Measurements from ENCODE around the gene YDJC.
"Not testable (repeated sequence)": the region's sequence is repeated elsewhere in the genome, so short reads cannot be mapped to it uniquely, and the experiment has no call there.

The YDJC gene

DNA sequence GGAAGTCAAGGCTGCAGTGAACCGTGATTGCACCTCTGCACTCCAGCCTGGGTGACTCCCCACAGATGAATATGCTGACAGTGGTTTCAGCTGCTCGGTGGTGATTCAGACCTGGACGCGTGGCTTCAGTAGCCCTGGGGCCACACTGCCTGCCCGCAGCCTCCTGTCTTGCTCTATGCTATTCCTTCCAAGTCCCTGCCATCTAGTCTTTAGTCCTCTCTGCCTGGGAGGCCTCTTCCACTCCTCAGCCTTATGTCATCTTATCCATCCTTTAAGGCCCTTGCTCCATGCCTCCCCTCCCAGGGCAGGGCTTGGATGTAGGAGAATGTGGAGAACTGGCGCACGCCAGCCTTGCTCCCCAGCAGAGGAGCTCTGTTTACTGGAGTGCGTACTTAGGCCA, 23.0 kb downstream of the YDJC start:
- DNase-seq (ENCODE audit: low read depth) = no peak

DNA sequence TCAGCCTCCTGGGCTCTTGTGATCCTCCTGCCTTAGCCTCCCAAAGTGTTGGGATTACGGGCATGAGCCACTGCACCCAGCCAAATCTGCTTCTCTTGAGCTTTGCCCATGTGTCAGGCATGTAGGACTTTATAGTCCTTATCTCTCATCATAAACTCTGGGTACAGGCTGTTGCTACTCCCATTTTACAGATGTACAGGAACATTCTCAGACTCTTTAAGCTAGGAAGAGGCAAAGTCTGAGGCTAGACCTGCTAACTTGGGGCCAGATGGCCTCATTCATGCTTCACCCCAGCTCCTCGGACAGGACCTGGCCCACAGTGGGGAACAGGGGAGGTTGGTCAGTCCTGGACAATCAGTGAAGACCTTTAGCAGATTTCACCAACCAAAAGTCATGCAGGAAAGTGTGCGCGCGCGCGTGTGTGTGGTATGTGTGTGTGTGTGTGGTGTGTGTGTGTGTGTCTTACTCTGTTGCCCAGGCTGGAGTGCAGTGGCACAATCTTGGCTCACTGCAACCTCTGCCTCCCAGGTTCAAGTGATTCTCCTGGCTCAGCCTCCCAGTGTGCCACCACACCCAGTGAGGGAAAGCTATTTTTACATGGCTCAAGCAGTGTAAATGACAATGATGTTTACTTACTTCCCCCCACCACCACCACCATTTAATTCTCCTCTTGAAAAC, 23.8 kb downstream of the YDJC start:
- DNase-seq (ENCODE audit: low read depth) = no peak

DNA sequence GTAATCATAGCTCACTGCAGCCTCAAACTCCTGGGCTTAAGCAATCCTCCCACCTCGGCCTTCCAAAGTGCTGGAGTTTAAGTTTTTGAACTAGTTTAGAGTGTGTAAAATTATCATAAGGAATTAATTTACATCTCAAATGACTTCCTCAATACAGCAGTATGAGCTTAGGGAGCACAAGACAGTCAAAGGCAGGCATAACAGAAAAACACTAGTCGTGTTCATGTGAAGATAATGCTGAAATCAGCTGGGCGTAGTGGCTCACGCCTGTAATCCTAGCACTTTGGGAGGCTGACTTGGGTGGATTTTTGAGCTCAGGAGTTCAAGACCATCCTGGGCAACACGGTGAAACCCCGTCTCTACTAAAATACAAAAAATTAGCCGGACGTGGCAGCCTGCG, 25.8 kb downstream of the YDJC start:
- no peak for DNase-seq (ENCODE audit: low read depth)

DNA sequence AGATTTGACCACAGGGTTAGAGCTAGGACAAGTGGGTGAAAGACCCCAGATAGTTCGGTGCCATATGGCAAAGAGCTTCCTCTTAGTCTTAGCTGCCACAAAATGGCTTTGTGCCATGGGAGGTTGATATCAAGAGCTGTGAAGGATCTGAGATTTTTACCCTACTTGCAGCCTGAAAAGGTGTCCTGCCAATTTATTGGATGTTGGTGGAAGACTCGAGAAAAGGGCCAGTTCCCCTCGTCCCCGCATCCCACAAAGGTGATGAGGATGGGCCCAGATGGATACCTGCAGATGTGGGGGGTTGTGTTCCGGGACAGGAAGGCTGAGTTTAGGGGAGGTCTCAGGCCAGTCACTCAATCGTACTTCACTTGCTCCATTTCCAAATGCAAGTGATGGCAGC, 27.2 kb downstream of the YDJC start:
- DNase-seq (ENCODE audit: low read depth) = no peak

DNA sequence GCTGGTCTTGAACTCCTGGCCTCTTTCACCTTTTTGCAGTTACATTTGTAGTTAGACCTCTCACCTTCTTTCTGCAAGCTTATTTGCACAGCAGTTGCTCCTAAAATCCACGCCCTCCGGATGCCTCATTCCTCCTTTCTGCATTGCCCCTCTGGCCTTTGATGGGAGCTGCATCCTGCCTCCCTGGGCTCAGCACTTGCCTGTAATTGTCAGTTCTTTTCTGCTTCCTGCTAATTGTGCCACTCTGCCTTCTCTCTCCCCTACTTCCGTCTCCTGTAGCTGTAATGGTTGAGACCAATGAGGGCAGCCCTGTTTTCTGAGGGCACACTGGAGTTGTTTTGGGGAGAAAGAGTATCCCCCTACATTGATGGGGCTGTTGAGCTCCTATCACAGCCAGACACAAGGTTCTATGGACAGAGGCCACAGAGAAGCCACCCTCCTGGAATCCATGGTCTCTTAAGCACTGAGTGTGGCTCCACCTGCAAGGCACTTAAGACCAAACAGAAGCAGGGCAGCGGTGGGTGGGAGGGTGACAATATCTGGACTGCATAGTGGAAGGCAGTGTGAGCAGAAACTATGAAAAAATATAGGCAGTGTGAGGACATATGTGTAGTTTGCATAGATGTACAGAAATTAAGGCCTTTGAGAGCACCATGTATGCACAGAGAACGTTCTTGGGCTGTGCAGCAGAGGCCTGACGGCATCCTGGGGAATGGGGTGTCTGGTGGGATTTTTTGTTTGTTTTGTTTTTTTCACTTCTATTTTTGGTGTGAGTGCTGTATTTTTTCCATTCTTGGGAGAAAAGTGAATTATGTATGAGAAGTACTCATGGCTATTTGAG, 30.5 kb downstream of the YDJC start:
- no peak for DNase-seq (ENCODE audit: low read depth)

- no peak for DNase-seq (ENCODE audit: low read depth)
These were observed 31.5 kb downstream of the YDJC start for GRCh38 chr22:21598302-21598701.

- DNase-seq (ENCODE audit: low read depth) = not testable (repeated sequence)
These were observed 33.3 kb downstream of the YDJC start for GRCh38 chr22:21596356-21597135.

- no peak for DNase-seq (ENCODE audit: low read depth)
These were observed 34.9 kb downstream of the YDJC start for GRCh38 chr22:21594865-21595452.

- DNase-seq (ENCODE audit: low read depth) = no peak
These were observed 36.2 kb downstream of the YDJC start for GRCh38 chr22:21593406-21594232.

DNA sequence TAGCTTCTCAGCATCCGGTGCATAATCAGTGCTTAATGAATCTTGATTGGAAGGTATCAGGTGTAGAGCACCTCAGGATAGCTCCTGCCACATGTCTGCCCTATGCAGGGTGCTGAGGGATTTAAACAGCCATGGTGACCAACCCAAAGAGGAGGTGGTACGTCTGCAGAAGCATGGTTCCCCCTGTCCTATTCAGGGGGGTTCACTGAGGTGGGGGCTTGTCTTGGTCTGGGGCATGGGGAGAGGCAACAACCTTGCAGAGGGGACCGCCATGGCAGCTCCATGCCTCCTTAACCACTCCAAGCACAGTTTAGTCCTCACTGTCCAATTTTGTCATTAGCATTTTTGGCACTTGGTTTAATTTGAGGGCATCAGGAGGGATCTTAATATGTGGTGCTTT, 37.4 kb downstream of the YDJC start:
- no peak for DNase-seq (ENCODE audit: low read depth)

DNA sequence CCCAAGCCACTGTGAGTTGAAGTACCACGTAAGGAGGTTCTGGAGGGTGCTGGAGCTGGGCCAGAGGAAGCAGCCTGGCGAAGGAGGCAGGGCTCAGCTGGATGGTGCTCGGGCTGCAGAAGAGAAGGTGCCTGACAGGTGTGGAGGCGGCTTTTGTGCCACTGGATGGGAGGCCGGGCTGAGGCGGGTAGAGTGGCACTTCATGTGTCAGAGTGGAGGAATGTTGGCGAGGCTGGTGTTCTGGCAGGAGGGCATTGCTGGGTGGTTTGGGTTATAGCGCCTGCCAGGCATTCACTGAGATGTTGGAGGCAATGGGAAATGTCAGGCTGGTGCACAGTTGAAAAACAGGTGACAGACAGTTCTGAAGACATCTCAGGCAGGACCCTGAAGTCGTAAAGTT, 38.1 kb downstream of the YDJC start:
- no peak for DNase-seq (ENCODE audit: low read depth)

- no peak for DNase-seq (ENCODE audit: low read depth)
These were observed 38.8 kb downstream of the YDJC start for GRCh38 chr22:21590809-21591641.

DNA sequence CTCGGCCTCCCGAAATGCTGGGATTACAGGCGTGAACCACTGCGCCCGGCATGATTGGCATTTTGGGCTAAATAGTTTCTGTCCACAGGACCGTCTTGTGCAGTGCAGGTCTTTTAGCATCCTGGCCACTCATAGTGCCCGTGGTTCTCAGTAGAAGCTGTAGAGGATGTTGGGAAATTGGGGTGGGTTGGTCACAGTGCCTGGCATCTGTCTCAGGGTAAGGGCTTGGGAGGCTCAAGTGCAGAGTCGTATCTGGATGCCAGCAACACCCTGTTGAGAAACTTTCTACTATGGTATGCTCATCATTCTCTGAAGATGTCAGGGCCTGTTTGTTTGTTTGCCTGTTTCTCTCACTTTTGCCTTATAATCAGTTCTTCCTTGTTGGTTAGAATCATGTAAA, 40.4 kb downstream of the YDJC start:
- DNase-seq (ENCODE audit: low read depth) = no peak

GRCh38 chr22:21587803-21588611, 41.8 kb downstream of the YDJC start:
- DNase-seq (ENCODE audit: low read depth) = no peak

DNA sequence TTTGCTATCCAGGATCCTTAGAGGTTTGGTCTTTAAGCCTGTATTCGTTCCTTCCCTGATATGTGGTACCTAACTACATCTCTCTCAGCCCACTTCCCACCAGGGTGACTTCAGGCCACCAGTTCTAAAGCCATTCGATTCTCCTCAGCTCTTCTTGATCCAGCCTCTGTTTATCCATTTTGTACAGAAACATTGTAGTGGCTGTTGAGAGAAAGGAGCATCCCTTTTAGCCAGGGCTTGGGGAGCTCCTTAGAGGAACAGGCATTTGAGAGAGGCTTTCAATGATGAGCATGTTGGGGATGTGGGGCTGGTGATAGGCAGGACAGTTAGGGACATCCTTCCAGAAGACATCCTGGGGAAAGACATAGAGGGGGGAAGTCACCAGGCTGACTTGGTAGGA, 44.4 kb downstream of the YDJC start:
- DNase-seq (ENCODE audit: low read depth) = no peak

DNA sequence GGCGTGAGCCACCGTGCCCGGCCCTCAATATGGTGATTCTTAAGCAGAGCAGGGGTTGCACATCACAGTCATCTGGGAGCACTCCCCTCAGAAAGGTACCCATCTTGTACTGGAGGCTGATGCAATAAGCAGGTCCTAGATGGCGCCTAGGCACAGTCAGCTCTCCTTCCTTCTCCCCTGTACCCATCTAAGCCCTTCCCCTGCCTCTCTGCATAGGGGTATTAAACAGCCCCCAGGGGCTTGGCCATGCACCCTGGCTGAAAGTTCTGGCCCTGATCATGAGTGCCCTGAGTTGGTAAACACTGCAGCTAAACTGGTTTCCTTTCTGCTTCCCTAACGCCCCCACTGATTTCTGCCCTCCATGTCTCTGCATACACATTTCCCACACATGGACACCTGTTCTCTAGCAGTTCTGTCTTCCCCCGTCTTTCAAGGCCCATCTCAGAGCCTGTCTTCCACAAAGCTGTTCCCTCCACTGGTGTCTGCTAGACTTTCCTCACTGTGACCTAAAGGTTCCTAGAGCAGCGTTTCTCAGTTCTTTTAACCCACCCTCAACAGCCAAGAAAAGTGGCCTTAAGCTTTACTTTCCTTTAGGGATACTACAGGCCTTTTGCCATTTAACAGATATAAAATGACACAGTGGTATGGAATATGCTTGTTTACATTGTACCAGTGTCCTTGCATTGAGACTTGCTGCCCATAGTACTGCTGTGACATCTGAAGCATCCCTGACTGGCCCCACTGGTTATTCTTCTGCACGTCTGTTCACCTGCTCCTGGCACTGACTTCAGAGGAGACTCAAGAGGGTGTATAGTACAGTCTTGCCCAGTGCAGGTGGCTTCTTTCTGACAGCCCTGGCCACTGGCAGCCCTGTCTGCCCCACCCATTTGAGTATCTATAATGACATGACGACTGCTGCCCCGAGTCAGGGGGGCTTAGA, 46.8 kb downstream of the YDJC start:
- DNase-seq (ENCODE audit: low read depth) = no peak

DNA sequence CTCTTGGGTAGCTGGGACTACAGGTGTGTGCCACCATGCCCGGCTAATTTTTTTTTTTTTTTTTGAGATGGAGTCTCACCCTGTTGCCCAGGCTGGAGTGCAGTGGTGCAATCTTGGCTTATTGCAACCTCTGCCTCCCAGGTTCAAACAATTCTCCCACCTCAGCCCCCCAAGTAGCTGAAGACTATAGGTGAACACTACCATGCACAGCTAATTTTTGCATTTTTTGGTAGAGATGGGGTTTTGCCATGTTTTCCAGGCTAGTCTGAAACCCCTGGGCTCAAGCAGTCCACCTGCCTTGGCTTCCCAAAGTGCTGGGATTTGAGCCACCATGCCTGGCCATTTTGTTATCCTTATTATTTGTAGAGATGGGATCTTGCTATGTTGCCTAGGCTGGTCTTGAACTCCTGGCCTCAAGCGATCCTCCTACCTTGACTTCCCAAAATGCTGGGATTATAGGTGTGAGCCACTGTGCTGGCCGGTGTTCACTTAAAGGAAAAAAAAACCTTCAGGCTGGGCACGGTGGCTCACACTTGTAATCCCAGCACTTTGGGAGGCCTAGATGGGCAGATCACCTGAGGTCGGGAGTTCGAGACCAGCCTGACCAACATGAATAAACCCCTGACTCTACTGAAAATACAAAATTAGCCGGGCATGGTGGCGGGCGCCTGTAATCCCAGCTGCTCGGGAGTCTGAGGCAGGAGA, 48.7 kb downstream of the YDJC start:
- DNase-seq (ENCODE audit: low read depth) = not testable (repeated sequence)

GRCh38 chr22:21580623-21581007, 49.2 kb downstream of the YDJC start:
- not testable (repeated sequence) for DNase-seq (ENCODE audit: low read depth)

Data from stimulated activated CD8-positive, alpha-beta memory T cell treated with anti-CD3 and anti-CD28 coated beads, Interleukin-12 subunit alpha, Interleukin-12 subunit beta, amount 100 ng/mL, for 4 hours (primary cell).